Measurements from ENCODE around the gene GDPD5. TPM values are rescaled to one million over a fixed set of nuclear protein-coding genes. Genes with fewer than 3 reads are reported as not detected.

GDPD5 gene
- total and polyA plus RNA-seq, 11 donors: 2.0 to 12.5 (median 4.9) TPM

DNA sequence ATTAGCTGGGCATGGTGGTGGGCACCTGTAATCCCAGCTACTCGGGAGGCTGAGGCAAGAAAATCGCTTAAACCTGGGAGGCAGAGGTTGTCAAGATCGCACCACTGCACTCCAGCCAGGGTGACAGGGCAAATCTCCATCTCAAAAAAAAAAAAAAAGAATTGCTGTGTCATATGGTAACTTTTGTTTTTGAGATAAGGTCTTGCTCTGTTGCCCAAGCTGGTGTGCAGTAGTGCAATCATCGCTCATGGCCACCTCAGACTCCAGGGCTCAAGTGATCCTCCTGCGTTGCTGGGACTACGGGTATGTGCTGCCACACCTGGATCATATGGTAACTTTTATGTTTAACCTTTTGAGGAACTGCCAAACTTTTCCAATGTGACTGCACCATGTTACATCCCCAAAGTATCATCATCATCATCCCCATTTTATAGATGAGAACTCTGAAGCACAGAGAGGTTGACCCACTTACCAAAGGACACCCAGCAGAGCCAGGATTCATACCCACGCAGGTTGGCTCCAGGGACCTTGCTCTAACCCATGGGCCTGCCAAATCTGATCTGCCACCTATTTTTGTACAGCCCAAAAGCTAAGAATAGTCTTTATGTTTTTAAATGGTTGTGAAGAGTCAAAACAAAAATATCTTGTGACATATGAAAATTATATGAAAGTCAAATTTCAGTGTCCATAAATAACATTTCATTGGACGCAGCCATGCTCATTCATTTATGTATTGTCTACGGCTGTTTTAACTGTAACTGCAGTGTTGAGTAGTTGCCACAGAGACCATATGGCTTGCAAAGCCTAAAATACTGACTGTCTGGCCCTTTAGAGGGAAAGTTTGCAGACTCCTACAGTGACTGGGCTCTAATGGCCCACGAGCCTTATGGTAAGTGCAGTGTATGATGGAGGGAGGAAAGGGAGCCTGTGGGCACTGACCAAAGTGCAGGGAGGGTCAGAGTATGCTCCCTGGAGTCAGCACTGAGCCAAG is 45.3 kb downstream of the GDPD5 start:
- Histone ChIP-seq H3K27ac (no peak overlapping the region), H3K4me3 (no peak overlapping the region), H3K36me3 (no peaks in the 10 kb centered on the region), H3K27me3 (no peaks in the 10 kb centered on the region), H3K9me3 (no peaks in the 10 kb centered on the region), H3K4me1 (peaks cover 0 to 43% (median 14%) of the 10 kb centered on the region in 12 donors)
- ATAC-seq: no peak
- WGBS, 4 donors: 80 to 85% (median 81%) methylated on average over 10 of the region's 10 CpGs
- intact Hi-C loops (cut with DNase I): no loop called here
- TF ChIP-seq POLR2A (IDR thresholded peaks at IDR 0.05): no peak
- TF ChIP-seq, protein P1, sequence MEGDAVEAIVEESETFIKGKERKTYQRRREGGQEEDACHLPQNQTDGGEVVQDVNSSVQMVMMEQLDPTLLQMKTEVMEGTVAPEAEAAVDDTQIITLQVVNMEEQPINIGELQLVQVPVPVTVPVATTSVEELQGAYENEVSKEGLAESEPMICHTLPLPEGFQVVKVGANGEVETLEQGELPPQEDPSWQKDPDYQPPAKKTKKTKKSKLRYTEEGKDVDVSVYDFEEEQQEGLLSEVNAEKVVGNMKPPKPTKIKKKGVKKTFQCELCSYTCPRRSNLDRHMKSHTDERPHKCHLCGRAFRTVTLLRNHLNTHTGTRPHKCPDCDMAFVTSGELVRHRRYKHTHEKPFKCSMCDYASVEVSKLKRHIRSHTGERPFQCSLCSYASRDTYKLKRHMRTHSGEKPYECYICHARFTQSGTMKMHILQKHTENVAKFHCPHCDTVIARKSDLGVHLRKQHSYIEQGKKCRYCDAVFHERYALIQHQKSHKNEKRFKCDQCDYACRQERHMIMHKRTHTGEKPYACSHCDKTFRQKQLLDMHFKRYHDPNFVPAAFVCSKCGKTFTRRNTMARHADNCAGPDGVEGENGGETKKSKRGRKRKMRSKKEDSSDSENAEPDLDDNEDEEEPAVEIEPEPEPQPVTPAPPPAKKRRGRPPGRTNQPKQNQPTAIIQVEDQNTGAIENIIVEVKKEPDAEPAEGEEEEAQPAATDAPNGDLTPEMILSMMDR (IDR thresholded peaks at IDR 0.05): no peak
- DNase-seq: no peak

DNA sequence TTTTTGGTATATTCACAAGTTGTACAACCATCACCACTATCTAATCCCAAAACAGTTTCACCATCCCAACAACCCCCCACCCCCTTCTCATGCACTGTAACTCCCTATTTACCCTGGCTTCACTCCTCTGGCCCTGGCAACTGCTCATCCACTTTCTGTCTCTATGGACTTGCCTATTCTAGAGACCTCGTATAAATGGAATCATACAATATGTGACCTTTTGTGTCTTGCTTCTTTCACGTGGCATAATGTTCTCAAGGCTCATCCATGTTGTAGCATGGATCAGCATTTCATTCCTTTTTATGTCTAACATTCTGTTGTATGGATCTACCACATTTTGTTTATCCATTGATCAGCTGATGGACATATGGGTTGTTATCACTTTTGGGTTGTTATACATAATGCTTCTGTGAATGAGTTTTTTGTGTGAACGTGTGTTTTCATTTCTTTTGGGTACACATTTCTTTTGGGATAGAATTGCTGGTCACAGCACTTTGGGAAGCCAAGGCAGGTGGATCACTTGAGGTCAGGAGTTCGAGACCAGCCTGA is 46.1 kb downstream of the GDPD5 start:
- H3K27me3 ChIP-seq: no peaks in the 10 kb centered on the region
- H3K4me1 ChIP-seq: peaks cover 0 to 49% (median 21%) of the 10 kb centered on the region in 12 donors
- no peak overlapping the region for H3K27ac ChIP-seq
- H3K4me3 ChIP-seq: no peak overlapping the region
- WGBS, 4 donors: 65 to 78% (median 70%) methylated on average over 4 of the region's 4 CpGs
- TF ChIP-seq, protein P1 (IDR thresholded peaks at IDR 0.05): no peak
- TF ChIP-seq POLR2A (IDR thresholded peaks at IDR 0.05): no peak
- no peaks in the 10 kb centered on the region for H3K36me3 ChIP-seq
- no peaks in the 10 kb centered on the region for H3K9me3 ChIP-seq
- DNase-seq (no peak), ATAC-seq (no peak)
- intact Hi-C loops (cut with DNase I): no loop called here

GRCh38 chr11:75478783-75479596 is 46.8 kb downstream of the GDPD5 start:
- Histone ChIP-seq H3K27me3 (no peaks in the 10 kb centered on the region), H3K27ac (no peak overlapping the region), H3K4me3 (no peak overlapping the region), H3K4me1 (peaks cover 0 to 49% (median 21%) of the 10 kb centered on the region in 12 donors), H3K36me3 (no peaks in the 10 kb centered on the region), H3K9me3 (no peaks in the 10 kb centered on the region)
- no peak for TF ChIP-seq POLR2A (IDR thresholded peaks at IDR 0.05)
- TF ChIP-seq, protein P1 (IDR thresholded peaks at IDR 0.05): no peak
- no peak for DNase-seq
- no peak for ATAC-seq
- 63 to 83% (median 65%) methylated on average over 4 to 5 of the region's 5 CpGs for WGBS, 4 donors
- intact Hi-C loops (cut with DNase I): no loop called here

- no peaks in the 10 kb centered on the region for H3K27me3 ChIP-seq
- H3K36me3 ChIP-seq: no peaks in the 10 kb centered on the region
- no peaks in the 10 kb centered on the region for H3K9me3 ChIP-seq
- TF ChIP-seq, protein P1 (IDR thresholded peaks at IDR 0.05): no peak
- no peak for TF ChIP-seq POLR2A (IDR thresholded peaks at IDR 0.05)
- no peak overlapping the region for H3K4me3 ChIP-seq
- no peak overlapping the region for H3K27ac ChIP-seq
- 92 to 94% (median 92%) methylated on average over 9 to 12 of the region's 12 CpGs for WGBS, 4 donors
- no peak for DNase-seq
- ATAC-seq: no peak
- peaks cover 0 to 44% (median 20%) of the 10 kb centered on the region in 12 donors for H3K4me1 ChIP-seq
- intact Hi-C loops (cut with DNase I): no loop called here
These were observed 48.2 kb downstream of the GDPD5 start for GRCh38 chr11:75477614-75477935.
